Stimulated activated CD4-positive, alpha-beta T cell treated with anti-CD3 and anti-CD28 coated beads, Interleukin-15, amount 100 ng/mL, for 1 hour (primary cell): ENCODE data around the gene MND1.
"Not testable (repeated sequence)": the region's sequence is repeated elsewhere in the genome, so short reads cannot be mapped to it uniquely, and the experiment has no call there.

Experiments used
- DNase-seq, 2 donors: peaks; one replicate each; pipeline ENCODE4 v3.0.0-alpha.2; 2020; ENCODE audit warnings: low read depth in 1 of 2, low spot score in 1 of 2

The MND1 gene

GRCh38 chr4:153438916-153439756 lies 94.6 kb downstream of the MND1 start:
- no peak for DNase-seq

DNA sequence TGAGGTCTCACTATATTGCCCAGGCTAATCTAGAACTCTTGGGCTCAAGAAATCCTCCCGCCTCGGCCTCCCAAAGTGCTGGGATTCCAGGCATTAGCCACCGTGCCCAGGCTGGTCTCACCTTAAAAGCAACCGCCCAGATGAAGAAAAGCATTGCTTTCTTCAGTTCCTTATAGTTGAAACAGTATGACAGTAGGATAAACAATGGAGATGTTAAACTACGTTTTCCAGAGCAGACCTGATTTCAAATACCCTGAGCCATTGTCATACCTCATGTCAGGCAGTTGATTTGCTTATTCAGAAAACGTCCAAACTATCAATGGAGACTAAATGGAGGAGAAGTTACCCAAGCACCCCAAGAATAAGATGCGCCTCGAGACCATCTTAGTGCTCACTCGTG lies 95.3 kb downstream of the MND1 start:
- no peak for DNase-seq

GRCh38 chr4:153440475-153440874 lies 96.0 kb downstream of the MND1 start:
- DNase-seq: no peak

GRCh38 chr4:153447175-153447905 lies 102.9 kb downstream of the MND1 start:
- DNase-seq: no peak

GRCh38 chr4:153448003-153448731 lies 103.7 kb downstream of the MND1 start:
- no peak for DNase-seq

- DNase-seq: no peak
Measured at GRCh38 chr4:153449338-153449737, 104.8 kb downstream of the MND1 start.

- no peak for DNase-seq
Measured at GRCh38 chr4:153450544-153450917, 106.0 kb downstream of the MND1 start.

GRCh38 chr4:153451145-153451544 lies 106.7 kb downstream of the MND1 start:
- not testable (repeated sequence) for DNase-seq

DNA sequence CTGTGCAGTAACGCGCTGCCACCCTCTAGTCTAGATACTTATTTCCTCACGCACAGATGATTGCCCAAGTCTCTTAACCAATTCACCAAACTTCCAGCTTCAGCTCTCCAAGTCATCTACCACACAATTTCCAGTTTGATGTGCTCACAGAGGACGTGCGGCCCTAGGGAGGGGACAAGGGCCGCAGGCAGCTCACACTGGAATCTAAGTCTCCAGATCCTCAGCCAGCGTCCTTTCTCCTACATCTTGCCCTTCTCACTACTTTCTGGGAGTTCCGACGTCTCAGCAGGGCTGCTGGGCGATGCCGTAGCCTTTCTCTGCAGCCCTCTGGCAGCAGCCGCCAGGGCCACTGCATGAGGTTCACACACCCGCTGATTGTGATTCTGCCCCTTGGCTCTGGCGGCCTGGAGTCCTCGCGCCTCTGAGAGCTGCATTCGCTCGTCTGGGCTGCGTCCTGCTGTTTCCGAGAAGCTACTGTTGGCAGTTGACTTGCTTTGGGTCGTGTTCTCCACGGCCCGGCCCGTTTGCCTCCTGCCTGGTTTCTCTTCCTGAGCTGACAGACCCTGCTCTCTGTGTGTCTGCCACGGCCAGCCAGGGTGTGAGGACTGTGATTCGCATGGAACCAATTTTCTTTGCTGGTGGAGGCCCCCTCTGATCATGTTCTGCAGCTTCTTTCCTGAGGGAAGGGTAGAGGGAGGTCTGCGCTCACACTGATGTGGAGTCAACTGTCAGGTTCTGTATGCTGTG lies 107.6 kb downstream of the MND1 start:
- no peak for DNase-seq

DNA sequence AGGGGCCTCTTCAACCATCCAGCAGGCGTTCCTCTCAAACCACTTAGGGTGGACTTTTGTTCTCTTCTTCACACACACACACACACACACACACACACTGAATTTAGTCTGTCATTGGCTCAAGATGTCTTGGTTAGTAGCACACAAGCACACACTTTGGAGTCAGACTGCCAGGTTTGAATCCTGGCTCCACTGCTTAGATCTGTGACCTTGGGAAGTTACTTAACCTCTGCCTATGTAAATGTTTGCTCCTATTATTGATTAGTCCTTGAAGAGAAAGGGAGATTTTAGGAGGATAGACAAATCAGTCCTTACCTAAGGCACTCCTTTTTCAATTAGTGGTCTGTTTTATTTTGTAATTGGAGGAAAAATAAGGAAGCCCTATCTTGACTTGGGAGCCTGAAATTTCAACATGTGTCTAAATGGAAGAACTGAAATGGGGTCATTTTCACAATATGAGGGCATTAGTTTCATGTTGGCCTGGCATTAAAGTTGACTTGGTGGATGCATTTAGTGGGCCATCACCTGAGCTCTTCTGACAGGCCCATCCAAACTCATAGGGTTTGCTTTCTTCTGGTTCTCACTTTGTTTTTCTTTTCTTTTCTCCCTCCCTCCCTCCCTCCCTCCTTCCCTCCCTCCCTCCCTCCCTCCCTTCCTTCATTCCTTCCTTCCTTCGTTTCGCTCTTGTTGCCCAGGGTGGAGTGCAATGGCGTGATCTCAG lies 108.3 kb downstream of the MND1 start:
- DNase-seq: no peak

GRCh38 chr4:153453402-153453801 lies 108.9 kb downstream of the MND1 start:
- DNase-seq: no peak

DNA sequence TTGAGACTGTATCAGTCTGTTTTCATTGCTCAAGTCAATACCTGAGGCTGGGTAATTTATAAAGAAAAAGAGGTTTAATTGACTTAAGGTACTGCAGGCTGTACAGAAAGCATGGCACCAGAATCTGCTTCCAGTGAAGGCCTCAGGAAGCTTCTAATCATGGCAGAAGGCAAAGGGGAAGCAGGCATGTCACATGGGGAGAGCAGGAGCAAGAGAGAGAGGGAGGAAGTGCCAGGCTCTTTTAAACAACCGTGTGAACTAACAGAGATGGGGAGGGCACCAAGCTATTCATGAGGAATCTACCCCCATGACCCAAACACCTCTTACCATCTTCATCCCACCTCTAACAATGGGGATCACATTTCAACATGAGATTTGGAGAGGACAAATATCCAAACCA lies 114.5 kb downstream of the MND1 start:
- DNase-seq: no peak

DNA sequence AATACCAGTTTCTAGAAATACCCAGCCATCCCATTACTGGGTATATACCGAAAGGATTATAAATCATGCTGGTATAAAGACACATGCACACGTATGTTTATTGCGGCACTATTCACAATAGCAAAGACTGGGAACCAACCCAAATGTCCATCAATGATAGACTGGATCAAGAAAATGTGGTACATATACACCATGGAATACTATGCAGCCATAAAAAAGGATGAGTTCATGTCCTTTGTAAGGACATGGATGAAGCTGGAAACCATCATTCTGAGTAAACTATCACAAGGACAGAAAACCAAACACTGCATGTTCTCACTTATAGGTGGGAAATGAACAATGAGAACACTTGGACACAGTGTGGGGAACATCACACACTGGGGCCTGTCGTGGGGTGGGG lies 117.1 kb downstream of the MND1 start:
- DNase-seq: not testable (repeated sequence)

DNA sequence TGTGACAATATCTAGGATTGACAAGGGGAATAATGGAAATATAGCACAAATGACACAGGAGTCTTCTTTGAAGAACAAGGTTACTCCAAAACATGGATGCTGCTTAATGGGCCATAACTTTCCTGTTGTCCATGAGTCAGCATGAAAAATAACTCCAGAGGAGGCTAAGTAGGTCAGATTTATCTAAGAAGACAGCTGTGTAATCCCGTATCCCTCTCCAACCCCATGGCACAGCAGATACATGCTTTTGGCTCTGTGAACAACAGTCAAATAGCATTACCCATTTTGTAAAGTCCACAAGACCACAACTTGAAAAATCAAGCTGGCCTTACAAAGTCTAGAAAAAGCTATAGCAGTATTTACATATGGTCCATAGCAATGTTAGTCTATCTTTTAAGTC lies 119.6 kb downstream of the MND1 start:
- no peak for DNase-seq
